Dermis microvascular lymphatic vessel endothelial cell (primary cell): ENCODE measurements around the gene PARK7. TPM values are rescaled to one million over a fixed set of nuclear protein-coding genes. Genes with fewer than 3 reads are reported as not detected.
"Not testable (repeated sequence)": the region's sequence is repeated elsewhere in the genome, so short reads cannot be mapped to it uniquely, and the experiment has no call there.

Source experiments
- DNase-seq, 2 donors: peaks; one replicate each; pipeline versions ENCODE4 v3.0.0 to v3.0.0-alpha.2; 2010; ENCODE audit warnings: low read depth in 2 of 2
- total RNA-seq: library from RNA; depleted of rRNA; stranded (reverse); fragments of >200 nt; gene quantifications from 2 replicates; pipeline ENCODE4 v1.2.1, GENCODE V29; 2014

PARK7 gene
- total RNA-seq: 201 and 202 TPM in 2 replicates

DNA sequence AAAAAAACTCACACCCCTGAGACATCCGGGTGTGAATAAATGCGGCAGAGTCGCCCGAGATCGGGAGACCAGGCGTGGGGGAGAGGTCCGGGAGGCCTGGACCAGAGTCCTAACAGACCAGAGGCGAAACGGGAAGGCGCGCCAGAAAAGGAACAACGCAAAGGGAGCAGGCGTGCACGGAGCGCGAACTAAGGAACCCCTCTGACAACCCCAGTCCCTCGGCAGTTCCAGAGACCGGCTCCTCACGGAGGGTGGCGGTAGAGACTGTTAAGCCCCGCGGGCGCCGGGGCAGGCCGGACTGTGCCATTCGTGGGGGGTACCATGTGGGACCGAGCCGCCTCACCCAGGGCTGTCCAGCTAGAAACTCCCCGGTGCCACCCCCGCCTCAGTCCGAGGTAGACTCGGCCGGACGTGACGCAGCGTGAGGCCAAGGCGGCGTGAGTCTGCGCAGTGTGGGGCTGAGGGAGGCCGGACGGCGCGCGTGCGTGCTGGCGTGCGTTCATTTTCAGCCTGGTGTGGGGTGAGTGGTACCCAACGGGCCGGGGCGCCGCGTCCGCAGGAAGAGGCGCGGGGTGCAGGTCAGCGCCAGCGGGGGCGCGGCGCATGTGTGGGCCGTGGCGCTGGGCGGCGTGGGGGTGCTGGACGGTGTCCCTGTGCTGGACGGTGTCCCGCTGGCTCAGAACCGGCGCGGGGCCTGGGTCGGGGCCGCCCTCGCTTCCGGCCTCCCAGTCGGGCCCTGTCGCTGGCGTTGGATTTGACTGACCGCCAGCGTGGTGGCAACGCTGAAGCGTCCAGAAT is at the start of gene PARK7:
PARK7 (plus strand) TSS at position 496 of the 798 bp plus-strand sequence. CDS start 1,075 bp downstream, outside the sequence.
- DNase-seq: peak; percentile 98 to 100

- DNase-seq: no peak
These were observed 49.4 kb upstream of the PARK7 start for GRCh38 chr1:7912145-7912544.

- no peak for DNase-seq
These were observed 48.6 kb upstream of the PARK7 start for GRCh38 chr1:7912743-7913557.

- no peak for DNase-seq
These were observed 45.5 kb upstream of the PARK7 start for GRCh38 chr1:7915826-7916500.

DNA sequence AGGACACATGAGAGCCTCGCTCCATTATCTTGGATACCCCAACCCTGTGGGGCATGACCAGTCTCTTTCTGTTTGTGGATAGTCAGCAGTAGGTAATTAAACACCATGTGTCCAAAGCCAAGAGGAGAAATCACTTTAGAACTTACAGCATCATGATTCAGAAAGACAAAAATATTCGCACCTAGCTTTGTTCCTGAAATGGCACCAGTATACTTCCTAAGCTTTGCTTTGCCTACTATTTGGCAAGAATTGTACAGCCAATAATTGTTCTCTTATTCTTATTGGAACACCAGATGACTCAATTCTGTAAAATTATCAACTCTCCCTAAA is 45.0 kb upstream of the PARK7 start:
- no peak for DNase-seq

DNA sequence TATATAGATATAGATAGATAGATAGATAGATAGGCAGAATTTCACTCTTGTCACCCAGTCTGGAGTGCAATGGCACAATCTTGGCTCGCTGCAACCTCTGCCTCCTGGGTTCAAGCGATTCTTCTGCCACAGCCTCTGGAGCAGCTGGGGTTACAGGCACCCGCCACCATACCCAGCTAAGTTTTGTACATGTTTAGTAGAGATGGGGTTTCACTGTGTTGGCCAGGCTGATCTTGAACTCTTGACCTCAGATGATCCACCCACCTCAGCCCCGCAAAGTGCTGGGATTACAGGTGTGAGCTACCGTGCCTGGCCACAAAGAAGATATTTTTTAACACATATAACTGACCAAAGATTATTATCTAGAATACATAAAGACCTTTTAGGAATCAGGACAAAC is 43.5 kb upstream of the PARK7 start:
- DNase-seq: not testable (repeated sequence)

DNA sequence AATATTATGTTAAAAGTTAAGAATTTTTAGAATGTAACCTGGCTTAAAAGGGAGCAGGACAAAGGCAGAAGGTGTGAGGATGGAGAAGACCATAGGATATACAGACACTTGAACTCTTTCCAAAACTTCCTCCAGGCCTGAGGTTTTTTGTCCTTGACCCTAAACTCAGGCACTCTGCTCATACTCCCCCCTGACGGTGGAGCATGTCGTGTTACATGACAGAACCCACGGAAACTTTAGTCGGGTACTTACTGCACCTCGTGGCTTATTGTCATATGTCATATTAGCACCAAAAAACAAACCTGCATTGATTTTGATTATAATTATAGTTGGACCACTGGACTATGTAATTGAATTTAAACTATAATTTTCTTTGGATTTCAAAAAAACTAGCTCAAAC is 41.6 kb upstream of the PARK7 start:
- no peak for DNase-seq

- no peak for DNase-seq
These were observed 39.7 kb upstream of the PARK7 start for GRCh38 chr1:7921796-7922195.

DNA sequence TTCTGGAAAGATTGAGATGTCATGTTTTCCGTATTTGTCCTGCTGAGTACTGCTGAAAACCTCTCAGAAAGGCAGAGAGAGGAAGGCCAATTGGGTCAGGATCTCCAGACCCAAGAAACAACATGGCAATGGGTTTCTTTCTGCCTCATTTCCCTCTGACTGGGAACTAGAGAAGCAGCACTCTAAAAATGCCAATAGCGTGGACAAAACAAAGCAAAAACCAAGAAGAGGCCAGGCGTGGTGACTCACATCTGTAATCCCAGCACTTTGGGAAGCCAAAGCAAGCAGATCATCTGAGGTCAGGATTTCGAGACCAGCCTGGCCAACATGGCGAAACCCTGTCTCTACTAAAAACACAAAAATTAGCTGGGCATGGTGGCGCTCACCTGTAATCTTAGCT is 39.2 kb upstream of the PARK7 start:
- DNase-seq: no peak

DNA sequence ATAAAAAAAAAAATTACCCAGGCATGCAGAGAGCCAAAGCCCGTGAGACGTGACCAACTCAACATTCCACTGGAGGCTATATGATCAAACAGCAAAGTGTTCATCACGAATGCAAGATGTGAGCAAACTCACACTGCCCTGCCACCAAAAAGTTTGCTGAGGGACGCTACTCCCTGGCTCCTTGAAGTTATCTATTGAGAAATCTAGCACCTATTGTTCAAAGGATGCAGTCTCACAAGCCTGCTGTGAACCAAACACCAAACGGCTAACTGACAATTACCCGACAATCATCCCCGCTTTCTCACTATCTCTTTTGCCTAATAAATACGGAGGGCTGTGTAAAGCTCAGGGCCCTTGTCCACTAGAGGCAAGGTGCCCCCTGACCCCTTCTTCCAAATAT is 34.5 kb upstream of the PARK7 start:
- not testable (repeated sequence) for DNase-seq

- no peak for DNase-seq
These were observed 33.3 kb upstream of the PARK7 start for GRCh38 chr1:7928247-7928646.

DNA sequence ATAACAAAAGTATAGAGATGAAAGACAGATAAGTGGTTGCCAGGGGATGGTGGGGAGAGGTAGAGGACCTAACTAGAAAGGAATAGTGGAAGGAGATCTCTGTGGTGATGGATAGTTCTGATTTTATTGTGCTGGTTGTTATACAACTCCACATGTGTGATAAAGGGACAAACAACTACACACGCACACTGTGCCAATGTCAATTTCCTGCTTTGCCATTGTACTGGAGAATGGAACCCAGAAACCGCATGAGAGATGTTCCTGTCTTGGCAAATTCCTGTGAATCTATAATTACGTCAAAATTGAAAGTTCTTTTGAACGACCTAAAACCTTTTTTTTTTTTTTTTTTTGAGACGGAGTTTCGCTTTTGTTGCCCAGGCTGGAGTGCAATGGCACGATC is 31.9 kb upstream of the PARK7 start:
- DNase-seq: peak; percentile 63 to 68

GRCh38 chr1:7930645-7931445 is 30.7 kb upstream of the PARK7 start:
- DNase-seq: no peak

DNA sequence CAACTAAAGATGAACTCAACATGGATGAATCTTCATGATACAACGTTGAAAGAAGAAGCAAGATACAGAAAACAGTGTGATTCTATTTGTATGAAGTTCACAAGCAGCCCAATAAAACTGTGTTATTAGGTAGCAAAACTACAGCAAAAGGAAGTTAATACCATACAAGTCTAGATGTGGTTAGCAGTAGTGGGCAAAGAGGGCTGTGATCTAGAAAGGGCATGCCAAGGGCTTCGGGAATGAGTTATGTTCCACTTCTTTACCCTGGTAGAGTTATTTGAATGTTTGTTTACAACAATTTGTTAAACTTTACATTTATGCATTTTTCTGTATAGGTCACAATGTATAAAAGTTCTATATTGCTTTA is 30.1 kb upstream of the PARK7 start:
- DNase-seq: no peak

GRCh38 chr1:7932524-7933138 is 28.9 kb upstream of the PARK7 start:
- DNase-seq: no peak

DNA sequence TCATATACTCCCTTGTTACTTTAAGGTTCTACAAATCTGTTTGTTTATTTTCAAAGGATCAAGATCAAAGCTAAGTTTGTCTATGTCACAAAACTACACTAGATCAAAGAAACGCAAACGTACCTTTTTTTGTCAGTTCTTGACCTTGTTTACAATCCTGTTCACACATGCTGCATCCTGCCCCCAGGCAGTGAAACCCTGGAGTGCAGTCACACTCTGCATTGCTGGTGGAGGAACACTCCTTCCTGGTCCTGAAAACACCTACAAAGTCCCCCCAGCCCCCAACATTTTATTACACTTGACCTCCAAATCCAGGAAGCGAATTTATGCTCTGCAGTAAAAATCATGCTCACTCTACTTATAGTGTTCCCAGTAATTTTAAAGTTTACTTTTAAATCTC is 23.4 kb upstream of the PARK7 start:
- no peak for DNase-seq

DNA sequence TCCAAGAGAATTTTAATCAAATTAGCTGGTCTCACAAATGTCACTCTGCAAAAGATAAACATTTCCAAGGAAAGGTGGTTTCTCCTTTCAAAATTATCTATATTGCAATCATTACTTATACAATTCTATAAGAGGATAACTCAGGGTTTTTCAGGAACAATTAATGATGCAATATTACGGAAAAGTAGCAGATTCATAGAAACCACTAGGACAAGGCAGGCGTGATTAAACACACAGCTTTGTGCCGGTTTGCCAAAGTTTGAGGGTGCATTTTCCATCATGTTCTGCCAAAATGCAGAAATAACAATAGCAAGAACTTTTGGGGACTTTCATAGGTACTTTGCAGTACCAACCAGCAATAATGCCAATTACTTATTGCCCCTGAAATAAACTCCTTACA is 21.5 kb upstream of the PARK7 start:
- DNase-seq: no peak

DNA sequence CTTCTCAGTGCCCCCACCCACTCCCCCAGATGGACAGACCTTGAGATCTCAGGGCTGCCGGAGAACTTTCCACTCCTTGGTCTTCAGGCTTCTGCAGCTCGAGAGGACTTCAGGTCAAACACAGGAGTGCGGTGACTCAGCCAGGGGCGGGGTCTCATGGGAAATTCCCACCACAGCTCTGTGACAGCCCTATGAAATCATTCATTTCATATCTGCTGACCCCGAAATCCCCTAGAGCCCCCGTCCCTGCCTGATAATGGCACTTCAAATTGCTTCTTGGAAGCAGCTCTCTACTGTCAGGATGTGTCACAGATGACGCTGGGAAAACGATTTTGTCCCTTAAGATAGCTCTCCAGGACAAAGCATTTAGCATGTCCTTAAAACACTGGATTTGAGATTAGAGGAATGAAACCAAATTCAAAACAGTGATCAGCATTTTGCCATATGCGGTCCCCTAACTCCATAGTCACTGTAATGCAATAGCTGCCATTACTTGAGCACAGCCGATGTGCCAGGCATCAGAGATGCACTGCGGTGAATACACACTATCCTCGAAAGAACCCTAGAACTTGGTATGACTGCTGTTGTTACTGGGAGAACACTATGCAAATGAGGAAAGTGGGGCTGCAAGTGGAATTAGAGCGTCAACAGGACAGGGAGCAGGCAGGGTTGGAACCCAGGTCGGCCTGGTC is 20.6 kb upstream of the PARK7 start, which contains the start of gene TNFRSF9:
TNFRSF9 (minus strand) TSS at position 95 of the 692 bp plus-strand sequence. CDS start 845 bp downstream, outside the sequence.
- DNase-seq: peak in 1 of 2 donors; percentile 58

GRCh38 chr1:7941437-7941793 is 20.1 kb upstream of the PARK7 start:
- no peak for DNase-seq

DNA sequence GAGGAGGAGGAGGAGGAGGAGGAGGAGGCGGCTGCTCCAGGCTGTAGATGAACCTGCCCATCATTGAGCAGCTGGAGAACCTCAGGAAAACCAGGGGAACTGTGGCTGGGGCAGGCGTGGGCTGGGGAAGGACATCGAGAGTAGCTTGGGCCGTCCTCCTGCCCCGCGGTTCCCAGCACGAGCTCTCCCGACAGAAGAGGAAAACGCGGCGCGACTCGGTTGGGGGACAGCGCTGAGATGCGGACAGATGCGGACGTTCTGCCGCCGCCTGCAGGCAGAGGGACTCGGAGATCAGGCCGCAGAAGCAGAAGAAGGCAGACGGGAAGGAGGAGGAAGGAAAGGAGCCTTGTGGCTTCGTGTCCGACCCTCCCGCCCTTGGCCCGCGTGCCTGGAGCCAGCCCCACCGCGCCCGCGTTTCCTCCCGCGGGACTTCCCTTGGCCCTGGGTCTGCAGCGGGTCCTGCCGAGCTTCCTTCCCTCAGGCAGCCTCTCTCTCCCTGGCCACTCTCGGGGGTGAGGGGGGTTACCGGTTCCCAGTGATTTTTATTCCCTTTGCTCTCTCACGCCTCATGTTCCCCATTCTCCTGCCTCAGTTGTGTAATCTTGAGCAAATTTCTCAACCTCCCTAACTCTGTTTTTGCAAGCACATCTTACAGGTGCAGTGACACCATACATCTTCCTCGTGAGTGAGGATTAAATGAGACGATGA is 19.1 kb upstream of the PARK7 start:
- peak in 1 of 2 donors; percentile 54 for DNase-seq
